Measurements from ENCODE around the gene UGP2. TPM values are rescaled to one million over a fixed set of nuclear protein-coding genes. Genes with fewer than 3 reads are reported as not detected.
"Not testable (repeated sequence)": the region's sequence is repeated elsewhere in the genome, so short reads cannot be mapped to it uniquely, and the experiment has no call there.

The UGP2 gene
- total RNA-seq, 1 donor from 2014 or later, result 76.6 TPM

DNA sequence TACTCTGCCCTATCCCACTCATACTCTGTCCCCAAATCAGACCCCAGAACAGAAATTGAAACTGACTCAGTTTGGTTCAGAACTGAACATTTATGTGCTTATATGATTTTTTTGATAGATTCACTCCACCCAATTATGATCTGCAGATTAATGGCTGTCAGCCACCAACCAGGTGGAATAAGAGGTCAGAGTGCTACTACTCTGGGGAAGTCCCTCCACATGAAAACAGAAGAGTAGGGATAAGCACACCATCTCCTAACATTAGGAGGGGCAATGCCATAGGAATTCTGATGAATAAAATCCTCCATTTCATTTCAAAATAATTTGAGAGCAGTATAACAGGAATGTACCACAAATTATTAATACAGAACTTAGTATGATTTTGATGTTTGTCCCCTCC, 36.3 kb upstream of the UGP2 start:
- no peak for DNase-seq (ENCODE audit: low spot score, unreplicated experiment)
- Mint-ChIP-seq H3K4me3 (ENCODE audit: low read depth) (no peak overlapping the region), H3K9me3 (ENCODE audit: low read depth) (peaks cover 17% of the 10 kb centered on the region), H3K27me3 (no peaks in the 10 kb centered on the region), H3K36me3 (ENCODE audit: insufficient read depth) (peaks cover 4% of the 10 kb centered on the region), H3K27ac (no peak overlapping the region), H3K4me1 (ENCODE audit: low read depth) (no peaks in the 10 kb centered on the region)
- TF ChIP-seq, protein P1, sequence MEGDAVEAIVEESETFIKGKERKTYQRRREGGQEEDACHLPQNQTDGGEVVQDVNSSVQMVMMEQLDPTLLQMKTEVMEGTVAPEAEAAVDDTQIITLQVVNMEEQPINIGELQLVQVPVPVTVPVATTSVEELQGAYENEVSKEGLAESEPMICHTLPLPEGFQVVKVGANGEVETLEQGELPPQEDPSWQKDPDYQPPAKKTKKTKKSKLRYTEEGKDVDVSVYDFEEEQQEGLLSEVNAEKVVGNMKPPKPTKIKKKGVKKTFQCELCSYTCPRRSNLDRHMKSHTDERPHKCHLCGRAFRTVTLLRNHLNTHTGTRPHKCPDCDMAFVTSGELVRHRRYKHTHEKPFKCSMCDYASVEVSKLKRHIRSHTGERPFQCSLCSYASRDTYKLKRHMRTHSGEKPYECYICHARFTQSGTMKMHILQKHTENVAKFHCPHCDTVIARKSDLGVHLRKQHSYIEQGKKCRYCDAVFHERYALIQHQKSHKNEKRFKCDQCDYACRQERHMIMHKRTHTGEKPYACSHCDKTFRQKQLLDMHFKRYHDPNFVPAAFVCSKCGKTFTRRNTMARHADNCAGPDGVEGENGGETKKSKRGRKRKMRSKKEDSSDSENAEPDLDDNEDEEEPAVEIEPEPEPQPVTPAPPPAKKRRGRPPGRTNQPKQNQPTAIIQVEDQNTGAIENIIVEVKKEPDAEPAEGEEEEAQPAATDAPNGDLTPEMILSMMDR (IDR thresholded peaks at IDR 0.05; ENCODE audit: unreplicated experiment), result no peak

DNA sequence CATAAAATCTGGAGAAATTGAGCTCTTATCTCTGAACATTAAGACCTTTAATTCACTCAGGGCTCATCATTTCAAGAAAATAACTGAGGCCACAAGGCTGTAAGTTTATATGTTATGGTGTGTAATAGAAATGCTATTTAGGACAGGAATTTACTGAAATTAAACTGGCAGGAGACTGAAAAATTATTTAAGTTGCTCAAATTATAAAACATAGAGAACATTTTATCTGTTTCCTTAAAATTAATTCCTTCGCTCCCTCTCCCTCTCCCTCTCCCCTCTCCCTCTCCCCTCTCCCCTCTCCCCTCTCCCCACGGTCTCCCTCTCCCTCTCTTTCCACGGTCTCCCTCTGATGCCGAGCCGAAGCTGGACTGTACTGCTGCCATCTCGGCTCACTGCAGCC, 33.7 kb upstream of the UGP2 start:
- not testable (repeated sequence) for H3K36me3 Mint-ChIP-seq (ENCODE audit: insufficient read depth); H3K4me3 Mint-ChIP-seq (ENCODE audit: low read depth); H3K27me3 Mint-ChIP-seq; H3K4me1 Mint-ChIP-seq (ENCODE audit: low read depth); H3K27ac Mint-ChIP-seq; DNase-seq (ENCODE audit: low spot score, unreplicated experiment)
- peaks cover 13% of the 10 kb centered on the region for H3K9me3 Mint-ChIP-seq (ENCODE audit: low read depth)

DNA sequence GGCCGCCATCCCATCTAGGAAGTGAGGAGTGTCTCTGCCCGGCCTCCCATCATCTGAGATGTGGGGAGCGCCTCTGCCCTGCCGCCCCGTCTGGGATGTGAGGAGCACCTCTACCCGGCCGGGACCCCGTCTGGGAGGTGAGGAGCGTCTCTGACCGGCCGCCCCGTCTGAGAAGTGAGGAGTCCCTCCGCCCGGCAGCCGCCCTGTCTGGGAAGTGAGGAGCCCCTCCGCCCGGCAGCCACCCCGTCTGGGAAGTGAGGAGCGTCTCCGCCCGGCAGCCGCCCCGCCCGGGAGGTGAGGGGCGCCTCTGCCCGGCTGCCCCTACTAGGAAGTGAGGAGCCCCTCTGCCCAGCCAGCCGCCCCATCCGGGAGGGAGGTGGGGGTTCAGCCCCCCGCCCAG, 32.8 kb upstream of the UGP2 start:
- H3K27me3 Mint-ChIP-seq; H3K4me1 Mint-ChIP-seq (ENCODE audit: low read depth); H3K4me3 Mint-ChIP-seq (ENCODE audit: low read depth); H3K36me3 Mint-ChIP-seq (ENCODE audit: insufficient read depth); DNase-seq (ENCODE audit: low spot score, unreplicated experiment); H3K27ac Mint-ChIP-seq: not testable (repeated sequence)
- peaks cover 13% of the 10 kb centered on the region for H3K9me3 Mint-ChIP-seq (ENCODE audit: low read depth)

DNA sequence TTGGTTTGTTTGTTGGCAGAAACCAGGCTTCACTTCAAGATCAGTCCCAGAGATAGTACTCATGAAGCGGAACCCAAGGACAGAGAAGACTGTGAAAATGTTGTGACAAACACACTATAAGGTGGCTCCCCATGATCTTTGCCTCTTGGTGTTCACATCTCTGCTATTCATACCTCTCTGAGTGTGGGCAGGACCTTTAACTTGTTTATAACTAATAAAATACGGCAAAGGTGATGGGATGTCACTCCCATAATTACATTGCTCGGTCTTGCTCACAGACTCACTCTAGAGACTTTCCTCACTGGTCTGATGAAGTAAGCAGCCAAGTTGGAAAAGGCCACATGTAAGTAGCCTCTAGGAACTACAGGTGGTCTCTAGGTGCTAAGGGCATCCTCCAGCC, 30.6 kb upstream of the UGP2 start:
- Mint-ChIP-seq H3K27me3 (no peaks in the 10 kb centered on the region), H3K27ac (no peak overlapping the region), H3K4me1 (ENCODE audit: low read depth) (no peaks in the 10 kb centered on the region), H3K36me3 (ENCODE audit: insufficient read depth) (peaks cover 3% of the 10 kb centered on the region), H3K4me3 (ENCODE audit: low read depth) (no peak overlapping the region), H3K9me3 (ENCODE audit: low read depth) (peaks cover 12% of the 10 kb centered on the region)
- DNase-seq (ENCODE audit: low spot score, unreplicated experiment), result no peak
- TF ChIP-seq, protein P1 (IDR thresholded peaks at IDR 0.05; ENCODE audit: unreplicated experiment), result no peak

DNA sequence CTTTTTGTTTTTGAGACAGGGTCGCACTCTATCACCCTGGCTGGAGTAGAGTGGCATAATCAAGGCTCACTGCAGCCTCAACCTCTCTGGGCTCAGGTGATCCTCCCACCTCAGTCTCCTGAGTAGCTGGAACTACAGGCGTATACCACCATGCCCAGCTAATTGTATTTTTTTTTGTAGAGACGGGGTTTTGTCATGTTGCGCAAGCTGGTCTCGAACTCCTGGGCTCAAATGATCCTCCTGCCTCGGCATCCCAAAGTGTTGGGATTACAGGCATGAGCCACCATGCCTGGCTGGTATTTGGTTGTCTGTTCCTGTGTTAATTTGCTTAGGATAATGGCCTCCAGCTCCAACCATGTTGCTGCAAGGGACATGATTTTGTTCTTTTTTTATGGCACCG, 29.8 kb upstream of the UGP2 start:
- H3K27ac Mint-ChIP-seq; H3K4me3 Mint-ChIP-seq (ENCODE audit: low read depth); H3K4me1 Mint-ChIP-seq (ENCODE audit: low read depth); H3K9me3 Mint-ChIP-seq (ENCODE audit: low read depth); DNase-seq (ENCODE audit: low spot score, unreplicated experiment); H3K27me3 Mint-ChIP-seq; H3K36me3 Mint-ChIP-seq (ENCODE audit: insufficient read depth): not testable (repeated sequence)

DNA sequence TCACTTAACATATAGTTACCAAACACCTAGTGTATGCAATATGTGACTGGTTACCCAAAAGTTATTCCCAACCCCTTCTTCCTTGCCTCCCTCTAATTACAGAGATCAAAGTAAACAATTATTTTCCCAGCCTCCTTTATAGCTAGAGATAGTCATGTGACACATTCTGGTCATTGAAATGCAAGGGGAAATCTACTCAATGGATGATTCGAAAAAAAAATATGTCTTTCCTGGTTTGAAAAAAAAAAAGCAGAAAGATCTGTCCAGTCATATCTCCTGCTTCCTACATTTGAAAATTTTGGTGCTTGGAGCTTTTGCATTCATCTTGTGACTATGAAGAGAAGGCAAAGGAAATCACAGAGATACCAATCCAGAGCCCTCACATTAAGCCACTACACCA, 27.6 kb upstream of the UGP2 start:
- no peak for DNase-seq (ENCODE audit: low spot score, unreplicated experiment)
- TF ChIP-seq, protein P1 (IDR thresholded peaks at IDR 0.05; ENCODE audit: unreplicated experiment), result no peak
- H3K9me3 Mint-ChIP-seq (ENCODE audit: low read depth), result peaks cover 3% of the 10 kb centered on the region
- H3K27me3 Mint-ChIP-seq, result no peaks in the 10 kb centered on the region
- H3K36me3 Mint-ChIP-seq (ENCODE audit: insufficient read depth), result no peaks in the 10 kb centered on the region
- no peaks in the 10 kb centered on the region for H3K4me1 Mint-ChIP-seq (ENCODE audit: low read depth)
- H3K4me3 Mint-ChIP-seq (ENCODE audit: low read depth), result no peak overlapping the region
- no peak overlapping the region for H3K27ac Mint-ChIP-seq

DNA sequence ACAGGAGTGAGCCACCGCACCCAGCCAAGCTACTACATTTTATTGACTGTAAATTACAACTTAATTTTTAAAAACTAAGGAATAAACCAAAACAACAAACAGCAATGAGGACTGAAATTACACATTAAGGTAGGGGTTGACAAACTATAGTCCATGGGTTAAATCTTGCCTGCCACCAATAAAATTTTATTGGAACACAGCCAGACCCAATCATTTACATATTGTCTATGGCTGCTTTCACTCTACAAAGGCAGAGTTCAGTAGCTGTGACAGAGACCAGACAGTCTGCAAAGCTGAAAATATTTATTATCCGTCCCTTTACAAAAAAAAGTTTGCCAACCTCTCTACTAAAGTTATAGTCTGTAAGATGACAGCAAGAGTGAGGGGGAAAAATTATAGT, 24.3 kb upstream of the UGP2 start:
- H3K27me3 Mint-ChIP-seq, result no peaks in the 10 kb centered on the region
- H3K27ac Mint-ChIP-seq, result no peak overlapping the region
- H3K4me3 Mint-ChIP-seq (ENCODE audit: low read depth), result no peak overlapping the region
- H3K9me3 Mint-ChIP-seq (ENCODE audit: low read depth), result no peaks in the 10 kb centered on the region
- no peaks in the 10 kb centered on the region for H3K4me1 Mint-ChIP-seq (ENCODE audit: low read depth)
- DNase-seq (ENCODE audit: low spot score, unreplicated experiment), result no peak
- no peaks in the 10 kb centered on the region for H3K36me3 Mint-ChIP-seq (ENCODE audit: insufficient read depth)
- TF ChIP-seq, protein P1 (IDR thresholded peaks at IDR 0.05; ENCODE audit: unreplicated experiment), result no peak
